Measurements from ENCODE around the gene MESP1.

The MESP1 gene

GRCh38 chr15:89758283-89758682, 7.2 kb upstream of the MESP1 start:
- no peak for DNase-seq (ENCODE audit: low spot score)

GRCh38 chr15:89756897-89757296, 5.8 kb upstream of the MESP1 start:
- peak; percentile 59 for DNase-seq (ENCODE audit: low spot score)

GRCh38 chr15:89755701-89756100, 4.7 kb upstream of the MESP1 start:
- DNase-seq (ENCODE audit: low spot score) = no peak

GRCh38 chr15:89754361-89755154, 3.5 kb upstream of the MESP1 start:
- no peak for DNase-seq (ENCODE audit: low spot score)

GRCh38 chr15:89753855-89754254, 2.8 kb upstream of the MESP1 start:
- DNase-seq (ENCODE audit: low spot score) = no peak

GRCh38 chr15:89751748-89752147, 699 bp upstream of the MESP1 start:
- no peak for DNase-seq (ENCODE audit: low spot score)

GRCh38 chr15:89749951-89750559, 994 bp downstream of the MESP1 start:
- no peak for DNase-seq (ENCODE audit: low spot score)

GRCh38 chr15:89749526-89749925, 1.5 kb downstream of the MESP1 start:
- DNase-seq (ENCODE audit: low spot score) = no peak

- DNase-seq (ENCODE audit: low spot score) = no peak
Observed at GRCh38 chr15:89749054-89749453, 2.0 kb downstream of the MESP1 start.

GRCh38 chr15:89747708-89748682, 3.1 kb downstream of the MESP1 start:
- DNase-seq (ENCODE audit: low spot score) = no peak

GRCh38 chr15:89746386-89746780, 4.7 kb downstream of the MESP1 start:
- DNase-seq (ENCODE audit: low spot score) = no peak

GRCh38 chr15:89745768-89746167, 5.3 kb downstream of the MESP1 start:
- no peak for DNase-seq (ENCODE audit: low spot score)

GRCh38 chr15:89745131-89745530, 5.9 kb downstream of the MESP1 start:
- no peak for DNase-seq (ENCODE audit: low spot score)

GRCh38 chr15:89743594-89743993, 7.5 kb downstream of the MESP1 start:
- no peak for DNase-seq (ENCODE audit: low spot score)

- DNase-seq (ENCODE audit: low spot score) = no peak
Observed at GRCh38 chr15:89743011-89743410, 8.0 kb downstream of the MESP1 start.

GRCh38 chr15:89740137-89740536, 10.9 kb downstream of the MESP1 start:
- DNase-seq (ENCODE audit: low spot score) = peak; percentile 92

GRCh38 chr15:89735773-89736172, 15.3 kb downstream of the MESP1 start:
- no peak for DNase-seq (ENCODE audit: low spot score)

GRCh38 chr15:89732451-89733172, 18.4 kb downstream of the MESP1 start:
- no peak for DNase-seq (ENCODE audit: low spot score)

GRCh38 chr15:89731275-89731674, 19.8 kb downstream of the MESP1 start:
- DNase-seq (ENCODE audit: low spot score) = no peak

- no peak for DNase-seq (ENCODE audit: low spot score)
Observed at GRCh38 chr15:89728254-89728653, 22.8 kb downstream of the MESP1 start.

GRCh38 chr15:89725064-89725463, 26.0 kb downstream of the MESP1 start:
- DNase-seq (ENCODE audit: low spot score) = no peak

GRCh38 chr15:89724621-89725020, 26.4 kb downstream of the MESP1 start:
- DNase-seq (ENCODE audit: low spot score) = no peak

Measured in HuH-7.5 (cell line).